ENCODE results near the gene CPLX4. TPM values are rescaled to one million over a fixed set of nuclear protein-coding genes. Genes with fewer than 3 reads are reported as not detected.

Gene CPLX4
- total RNA-seq, 1 donor from 2014 or later = not detected

Other genes starting within 250 kb of the CPLX4 start
- 15.8 and 17.2 TPM in 2 replicates for gene SEC11C, start 178.8 kb downstream of the CPLX4 start, total RNA-seq
- not detected in 2 replicates for gene GRP, start 98.5 kb downstream of the CPLX4 start, total RNA-seq
- gene RAX, start 45.2 kb downstream of the CPLX4 start, total RNA-seq = not detected in 2 replicates
- 80.4 and 92.5 TPM in 2 replicates for gene LMAN1, start 40.6 kb upstream of the CPLX4 start, total RNA-seq

Data from dermis microvascular lymphatic vessel endothelial cell (primary cell).